ENCODE measurements around the gene PPFIA4.

PPFIA4 gene

GRCh38 chr1:203043830-203044545, 17.7 kb downstream of the PPFIA4 start:
- no peaks in the 10 kb centered on the region for H3K27me3 ChIP-seq (ENCODE audit: insufficient read depth, low read length)
- 95% methylated on average over 14 of the region's 14 CpGs for WGBS

GRCh38 chr1:203044546-203045250, 18.4 kb downstream of the PPFIA4 start:
- WGBS, result 84% methylated on average over 7 of the region's 7 CpGs
- H3K36me3 ChIP-seq (ENCODE audit: insufficient read depth, low read length), result peaks cover 15% of the 10 kb centered on the region; the same call in 1 of the 2 replicates
- H3K27ac ChIP-seq (ENCODE audit: low read depth, low read length), result no peak overlapping the region
- no peak overlapping the region for H3K9ac ChIP-seq (ENCODE audit: low read depth, low read length)
- H3K4me1 ChIP-seq (ENCODE audit: insufficient read depth, low read length), result peaks cover 2% of the 10 kb centered on the region; the same call in 1 of the 2 replicates
- H3K27me3 ChIP-seq (ENCODE audit: insufficient read depth, low read length), result no peaks in the 10 kb centered on the region
- no peaks in the 10 kb centered on the region for H3K9me3 ChIP-seq (ENCODE audit: insufficient read depth, low read depth, low read length)
- H3K4me3 ChIP-seq (ENCODE audit: low read length), result no peak overlapping the region

More at GRCh38 chr1:203043830-203044545, 17.7 kb downstream of the PPFIA4 start:
- H3K27ac ChIP-seq (ENCODE audit: low read depth, low read length), result no peak overlapping the region
- no peaks in the 10 kb centered on the region for H3K9me3 ChIP-seq (ENCODE audit: insufficient read depth, low read depth, low read length)
- H3K9ac ChIP-seq (ENCODE audit: low read depth, low read length), result no peak overlapping the region
- H3K4me1 ChIP-seq (ENCODE audit: insufficient read depth, low read length), result peaks cover 2% of the 10 kb centered on the region; the same call in 1 of the 2 replicates
- H3K36me3 ChIP-seq (ENCODE audit: insufficient read depth, low read length), result peaks cover 15% of the 10 kb centered on the region; the same call in 1 of the 2 replicates
- no peak overlapping the region for H3K4me3 ChIP-seq (ENCODE audit: low read length)

GRCh38 chr1:203045336-203045735, 19.0 kb downstream of the PPFIA4 start:
- H3K9me3 ChIP-seq (ENCODE audit: insufficient read depth, low read depth, low read length), result no peaks in the 10 kb centered on the region
- WGBS, result 94% methylated on average over 17 of the region's 17 CpGs
- H3K9ac ChIP-seq (ENCODE audit: low read depth, low read length), result no peak overlapping the region
- no peak overlapping the region for H3K27ac ChIP-seq (ENCODE audit: low read depth, low read length)
- no peak overlapping the region for H3K4me3 ChIP-seq (ENCODE audit: low read length)
- H3K36me3 ChIP-seq (ENCODE audit: insufficient read depth, low read length), result peaks cover 15% of the 10 kb centered on the region; the same call in 1 of the 2 replicates
- no peaks in the 10 kb centered on the region for H3K27me3 ChIP-seq (ENCODE audit: insufficient read depth, low read length)
- H3K4me1 ChIP-seq (ENCODE audit: insufficient read depth, low read length), result peaks cover 2% of the 10 kb centered on the region; the same call in 1 of the 2 replicates

- WGBS, result 93% methylated on average over 16 of the region's 16 CpGs
- Histone ChIP-seq H3K27me3 (ENCODE audit: insufficient read depth, low read length) (no peaks in the 10 kb centered on the region), H3K36me3 (ENCODE audit: insufficient read depth, low read length) (peaks cover 15% of the 10 kb centered on the region; the same call in 1 of the 2 replicates), H3K9ac (ENCODE audit: low read depth, low read length) (no peak overlapping the region), H3K9me3 (ENCODE audit: insufficient read depth, low read depth, low read length) (no peaks in the 10 kb centered on the region), H3K4me1 (ENCODE audit: insufficient read depth, low read length) (peaks cover 2% of the 10 kb centered on the region; the same call in 1 of the 2 replicates), H3K27ac (ENCODE audit: low read depth, low read length) (no peak overlapping the region), H3K4me3 (ENCODE audit: low read length) (no peak overlapping the region)
Observed at GRCh38 chr1:203045821-203046594, 19.7 kb downstream of the PPFIA4 start.

- Histone ChIP-seq H3K9ac (ENCODE audit: low read depth, low read length) (no peak overlapping the region), H3K27ac (ENCODE audit: low read depth, low read length) (no peak overlapping the region), H3K9me3 (ENCODE audit: insufficient read depth, low read depth, low read length) (no peaks in the 10 kb centered on the region), H3K4me3 (ENCODE audit: low read length) (no peak overlapping the region), H3K27me3 (ENCODE audit: insufficient read depth, low read length) (no peaks in the 10 kb centered on the region), H3K4me1 (ENCODE audit: insufficient read depth, low read length) (peaks cover 2% of the 10 kb centered on the region; the same call in 1 of the 2 replicates), H3K36me3 (ENCODE audit: insufficient read depth, low read length) (peaks cover 15% of the 10 kb centered on the region; the same call in 1 of the 2 replicates)
- WGBS, result 91% methylated on average over 15 of the region's 15 CpGs
Observed at GRCh38 chr1:203046984-203047630, 20.8 kb downstream of the PPFIA4 start.

- Histone ChIP-seq H3K9ac (ENCODE audit: low read depth, low read length) (no peak overlapping the region), H3K4me1 (ENCODE audit: insufficient read depth, low read length) (peaks cover 2% of the 10 kb centered on the region; the same call in 1 of the 2 replicates), H3K9me3 (ENCODE audit: insufficient read depth, low read depth, low read length) (no peaks in the 10 kb centered on the region), H3K27ac (ENCODE audit: low read depth, low read length) (no peak overlapping the region), H3K36me3 (ENCODE audit: insufficient read depth, low read length) (peaks cover 15% of the 10 kb centered on the region; the same call in 1 of the 2 replicates), H3K4me3 (ENCODE audit: low read length) (no peak overlapping the region), H3K27me3 (ENCODE audit: insufficient read depth, low read length) (no peaks in the 10 kb centered on the region)
- whole genome bisulfite sequencing, result 94% methylated on average over 11 of the region's 11 CpGs
Observed at GRCh38 chr1:203048086-203048485, 21.8 kb downstream of the PPFIA4 start.

- H3K4me3 ChIP-seq (ENCODE audit: low read length), result no peak overlapping the region
- 63% methylated on average over 23 of the region's 23 CpGs for WGBS
- no peak overlapping the region for H3K9ac ChIP-seq (ENCODE audit: low read depth, low read length)
- no peaks in the 10 kb centered on the region for H3K27me3 ChIP-seq (ENCODE audit: insufficient read depth, low read length)
- peaks cover 15% of the 10 kb centered on the region; the same call in 1 of the 2 replicates for H3K36me3 ChIP-seq (ENCODE audit: insufficient read depth, low read length)
- no peak overlapping the region for H3K27ac ChIP-seq (ENCODE audit: low read depth, low read length)
- H3K4me1 ChIP-seq (ENCODE audit: insufficient read depth, low read length), result peaks cover 5% of the 10 kb centered on the region
- H3K9me3 ChIP-seq (ENCODE audit: insufficient read depth, low read depth, low read length), result no peaks in the 10 kb centered on the region
Observed at GRCh38 chr1:203048555-203049051, 22.3 kb downstream of the PPFIA4 start.

- WGBS, result 81% methylated on average over 4 of the region's 4 CpGs
- peaks cover 12% of the 10 kb centered on the region; the same call in 1 of the 2 replicates for H3K36me3 ChIP-seq (ENCODE audit: insufficient read depth, low read length)
- H3K4me1 ChIP-seq (ENCODE audit: insufficient read depth, low read length), result peaks cover 10% of the 10 kb centered on the region
Observed at GRCh38 chr1:203049077-203049476, 22.8 kb downstream of the PPFIA4 start.

GRCh38 chr1:203049576-203050180, 23.4 kb downstream of the PPFIA4 start:
- Histone ChIP-seq H3K27ac (ENCODE audit: low read depth, low read length) (no peak overlapping the region), H3K9me3 (ENCODE audit: insufficient read depth, low read depth, low read length) (no peaks in the 10 kb centered on the region), H3K27me3 (ENCODE audit: insufficient read depth, low read length) (no peaks in the 10 kb centered on the region), H3K36me3 (ENCODE audit: insufficient read depth, low read length) (peaks cover 11% of the 10 kb centered on the region; the same call in 1 of the 2 replicates), H3K9ac (ENCODE audit: low read depth, low read length) (no peak overlapping the region), H3K4me1 (ENCODE audit: insufficient read depth, low read length) (peaks cover 16% of the 10 kb centered on the region), H3K4me3 (ENCODE audit: low read length) (no peak overlapping the region)
- WGBS, result 93% methylated on average over 14 of the region's 14 CpGs

More at GRCh38 chr1:203049077-203049476, 22.8 kb downstream of the PPFIA4 start:
- no peaks in the 10 kb centered on the region for H3K27me3 ChIP-seq (ENCODE audit: insufficient read depth, low read length)
- H3K9me3 ChIP-seq (ENCODE audit: insufficient read depth, low read depth, low read length), result no peaks in the 10 kb centered on the region
- H3K27ac ChIP-seq (ENCODE audit: low read depth, low read length), result no peak overlapping the region
- H3K9ac ChIP-seq (ENCODE audit: low read depth, low read length), result no peak overlapping the region
- no peak overlapping the region for H3K4me3 ChIP-seq (ENCODE audit: low read length)

- Histone ChIP-seq H3K4me3 (ENCODE audit: low read length) (no peak overlapping the region), H3K27ac (ENCODE audit: low read depth, low read length) (no peak overlapping the region), H3K9me3 (ENCODE audit: insufficient read depth, low read depth, low read length) (no peaks in the 10 kb centered on the region), H3K36me3 (ENCODE audit: insufficient read depth, low read length) (peaks cover 8% of the 10 kb centered on the region; the same call in 1 of the 2 replicates), H3K4me1 (ENCODE audit: insufficient read depth, low read length) (peaks cover 20% of the 10 kb centered on the region), H3K27me3 (ENCODE audit: insufficient read depth, low read length) (no peaks in the 10 kb centered on the region), H3K9ac (ENCODE audit: low read depth, low read length) (no peak overlapping the region)
- WGBS, result 96% methylated on average over 4 of the region's 4 CpGs
Observed at GRCh38 chr1:203050826-203051225, 24.5 kb downstream of the PPFIA4 start.

All from HUES64 (cell line).